GM12865 (cell line): Measurements from ENCODE around the gene RELCH.
A peak's percentile ranks its signal among the peaks of the same experiment; 100 is the strongest.

Source experiments
- DNase-seq: peaks from one replicate; pipeline ENCODE4 v3.0.0; 2010; ENCODE audit warnings: low read depth
- H3K4me3 ChIP-seq: 2 replicates; pipeline ENCODE4 v1.5.1; 2011; ENCODE audit warnings: mild to moderate bottlenecking, low read depth, low read length, control low read depth
- CTCF ChIP-seq: IDR thresholded peaks from 2 replicates; pipeline ENCODE4 v1.5.1; 2011; ENCODE audit warnings: low read length, control low read depth, low read depth, inconsistent platforms; ENCODE audit not compliant: insufficient read depth; ENCODE audit errors: missing control alignments

The RELCH gene

DNA sequence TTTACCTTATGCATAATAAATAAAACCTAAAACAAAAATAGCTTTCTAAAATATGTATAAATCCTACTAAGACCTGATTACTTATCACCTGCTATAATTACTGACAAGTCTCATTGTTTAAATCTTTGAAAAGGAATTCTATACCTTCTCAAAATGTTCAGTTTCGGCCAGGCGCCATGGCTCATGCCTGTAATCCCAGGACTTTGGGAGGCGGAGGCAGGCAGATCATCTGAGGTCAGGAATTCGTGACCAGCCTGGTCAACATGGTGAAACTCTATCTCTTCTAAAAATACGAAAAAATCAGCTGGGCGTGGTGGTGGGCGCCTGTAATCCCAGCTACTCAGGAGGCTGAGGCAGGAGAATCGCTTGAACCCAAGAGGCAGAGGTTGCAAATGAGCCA is 58.1 kb downstream of the RELCH start:
- H3K4me3 ChIP-seq: no peak overlapping the region
- no peak for TF ChIP-seq CTCF
- no peak for DNase-seq

DNA sequence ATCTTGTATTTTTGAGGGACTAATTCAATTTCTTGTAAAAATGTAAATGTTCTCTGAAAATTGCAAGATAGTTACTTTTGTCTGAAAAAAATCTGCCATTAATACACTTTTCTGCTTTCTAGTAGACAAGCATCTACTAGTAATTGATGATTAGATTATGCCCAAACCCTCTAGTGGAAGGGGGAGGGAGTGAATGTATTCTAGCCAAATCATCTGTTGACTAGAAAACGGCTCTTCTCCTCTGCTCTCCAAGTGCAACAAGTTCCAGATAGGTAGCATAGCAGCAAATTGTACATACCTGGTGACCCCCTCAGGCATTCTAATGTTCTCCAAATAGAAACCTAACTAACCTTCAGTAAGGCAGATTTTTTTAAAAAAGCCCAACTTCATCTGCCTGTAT is 58.6 kb downstream of the RELCH start:
- TF ChIP-seq CTCF: peak; percentile 10
- no peak overlapping the region for H3K4me3 ChIP-seq
- DNase-seq: no peak

DNA sequence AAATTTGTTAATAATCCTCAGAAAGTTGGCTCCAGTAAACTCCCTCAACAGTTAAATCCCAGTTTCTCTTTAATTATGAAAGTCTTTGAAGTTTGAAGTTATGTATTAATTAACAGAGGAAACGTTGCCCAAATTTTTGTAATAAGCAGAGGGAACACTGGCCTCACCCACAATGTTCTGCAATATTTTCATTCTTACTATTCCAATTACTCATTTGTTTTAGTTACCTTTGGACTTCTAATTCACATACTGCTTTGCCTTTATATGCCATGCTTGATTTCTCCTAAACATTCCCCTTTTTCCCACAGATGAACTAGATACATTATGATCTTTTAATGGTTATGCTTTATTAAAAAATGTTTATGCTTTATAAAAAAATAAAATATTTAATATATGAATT is 61.3 kb downstream of the RELCH start:
- H3K4me3 ChIP-seq: no peak overlapping the region
- no peak for TF ChIP-seq CTCF
- no peak for DNase-seq

GRCh38 chr18:62249478-62250097 is 62.5 kb downstream of the RELCH start:
- peak; percentile 69 for TF ChIP-seq CTCF
- DNase-seq: peak; percentile 90
- H3K4me3 ChIP-seq: no peak overlapping the region

DNA sequence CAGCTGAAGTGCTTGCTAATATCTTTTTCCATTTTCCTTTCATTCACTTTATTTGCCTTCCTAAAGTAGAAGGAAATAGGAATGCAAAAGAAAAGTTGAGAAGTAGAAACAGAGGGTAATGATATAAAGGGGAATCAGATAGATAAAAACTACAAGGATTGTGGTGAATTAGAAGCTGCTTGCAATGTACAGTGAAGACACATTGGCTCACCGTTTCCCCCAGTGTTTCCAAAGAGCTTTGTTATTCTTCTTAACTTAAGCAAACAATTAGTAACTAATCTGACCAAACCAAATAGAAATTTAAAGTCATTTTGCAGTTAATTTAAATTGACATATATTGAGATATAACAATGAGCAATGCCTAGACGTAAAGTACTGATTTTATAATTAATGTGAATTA is 63.4 kb downstream of the RELCH start:
- DNase-seq: no peak
- TF ChIP-seq CTCF: no peak
- no peak overlapping the region for H3K4me3 ChIP-seq

GRCh38 chr18:62258093-62258492 is 71.0 kb downstream of the RELCH start:
- DNase-seq: no peak
- no peak overlapping the region for H3K4me3 ChIP-seq
- TF ChIP-seq CTCF: no peak

DNA sequence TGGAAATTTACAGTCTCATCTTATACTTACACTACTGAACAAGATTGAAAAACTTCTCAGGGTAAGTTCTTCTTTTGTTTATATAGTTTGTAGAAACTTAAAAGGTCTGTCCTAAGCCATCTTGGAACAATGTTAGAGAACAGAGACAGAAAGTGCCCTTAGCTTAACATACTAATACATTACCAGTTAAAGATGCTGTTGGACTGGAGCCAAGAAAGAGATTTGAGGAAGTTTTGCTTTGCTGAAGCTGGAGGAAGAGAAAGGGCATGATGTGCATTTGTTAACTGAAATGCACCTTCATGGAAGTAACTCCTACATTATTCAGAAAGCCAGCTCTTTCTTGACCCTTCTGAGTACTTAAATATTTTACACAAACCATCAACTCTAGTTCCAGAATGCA is 71.6 kb downstream of the RELCH start:
- TF ChIP-seq CTCF: no peak
- no peak for DNase-seq
- no peak overlapping the region for H3K4me3 ChIP-seq
